NOMO-1 treated with dmso at 0.1 percent for 144 hours (cell line): ENCODE data around the gene GPR34.
"Not testable (repeated sequence)": the region's sequence is repeated elsewhere in the genome, so short reads cannot be mapped to it uniquely, and the experiment has no call there.

Source experiments
- DNase-seq: peaks from one replicate; lab custom pipeline; 2025; ENCODE audit not compliant: unreplicated experiment; lab: John Stamatoyannopoulos, UW

GPR34 gene, protein sequence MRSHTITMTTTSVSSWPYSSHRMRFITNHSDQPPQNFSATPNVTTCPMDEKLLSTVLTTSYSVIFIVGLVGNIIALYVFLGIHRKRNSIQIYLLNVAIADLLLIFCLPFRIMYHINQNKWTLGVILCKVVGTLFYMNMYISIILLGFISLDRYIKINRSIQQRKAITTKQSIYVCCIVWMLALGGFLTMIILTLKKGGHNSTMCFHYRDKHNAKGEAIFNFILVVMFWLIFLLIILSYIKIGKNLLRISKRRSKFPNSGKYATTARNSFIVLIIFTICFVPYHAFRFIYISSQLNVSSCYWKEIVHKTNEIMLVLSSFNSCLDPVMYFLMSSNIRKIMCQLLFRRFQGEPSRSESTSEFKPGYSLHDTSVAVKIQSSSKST

GRCh38 chrX:41688835-41689234 is at the start of gene GPR34:
TSS of gene GPR34 (plus strand) at chrX:41688973. CDS start at chrX:41695634, 6,661 bp downstream.
- no peak for DNase-seq

DNA sequence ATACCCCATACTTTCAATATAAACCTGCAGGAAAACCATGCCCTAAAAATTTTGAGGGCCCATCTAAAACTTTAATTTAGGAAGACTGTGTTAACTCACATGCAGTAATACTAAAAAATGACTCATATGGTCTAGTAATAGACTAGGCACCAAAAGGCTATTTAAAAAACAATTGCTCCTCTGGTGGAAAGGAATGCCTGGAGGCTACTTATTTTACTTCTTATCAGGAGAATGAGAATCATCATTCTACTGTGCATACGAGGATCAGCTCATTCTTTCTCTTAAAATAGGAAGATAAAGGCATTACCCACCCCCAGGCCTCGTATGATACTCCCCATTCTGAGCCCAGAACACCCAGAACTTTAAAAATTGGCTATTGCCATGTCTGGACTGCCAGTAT is 42.6 kb upstream of the GPR34 start:
- DNase-seq = not testable (repeated sequence)

GRCh38 chrX:41653125-41653524 is 35.6 kb upstream of the GPR34 start:
- no peak for DNase-seq

DNA sequence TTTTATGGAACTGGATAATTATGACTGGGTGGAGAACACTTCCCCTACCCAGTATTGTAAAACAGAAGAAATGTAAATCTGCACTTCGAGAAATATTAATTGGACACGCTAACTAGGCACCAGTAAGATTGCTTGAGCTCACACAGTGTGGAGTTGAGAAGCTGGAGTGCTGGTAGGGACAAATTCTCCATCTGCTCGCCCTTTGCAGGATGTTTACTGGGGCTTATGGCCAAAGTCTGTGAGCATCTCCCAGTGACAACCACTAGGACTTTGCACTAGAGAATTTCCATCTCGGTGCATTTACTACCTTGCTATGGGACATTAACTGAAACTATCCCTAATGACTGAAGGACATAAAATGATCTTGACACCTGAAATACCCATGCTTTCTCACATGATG is 33.7 kb upstream of the GPR34 start:
- DNase-seq = no peak

GRCh38 chrX:41655631-41656030 is 33.1 kb upstream of the GPR34 start:
- DNase-seq = no peak

- DNase-seq = no peak
Measured at GRCh38 chrX:41661366-41662095, 27.2 kb upstream of the GPR34 start.

GRCh38 chrX:41664375-41664901 is 24.3 kb upstream of the GPR34 start:
- no peak for DNase-seq

GRCh38 chrX:41664908-41665307 is 23.9 kb upstream of the GPR34 start:
- no peak for DNase-seq

GRCh38 chrX:41665686-41666085 is 23.1 kb upstream of the GPR34 start:
- DNase-seq = no peak

DNA sequence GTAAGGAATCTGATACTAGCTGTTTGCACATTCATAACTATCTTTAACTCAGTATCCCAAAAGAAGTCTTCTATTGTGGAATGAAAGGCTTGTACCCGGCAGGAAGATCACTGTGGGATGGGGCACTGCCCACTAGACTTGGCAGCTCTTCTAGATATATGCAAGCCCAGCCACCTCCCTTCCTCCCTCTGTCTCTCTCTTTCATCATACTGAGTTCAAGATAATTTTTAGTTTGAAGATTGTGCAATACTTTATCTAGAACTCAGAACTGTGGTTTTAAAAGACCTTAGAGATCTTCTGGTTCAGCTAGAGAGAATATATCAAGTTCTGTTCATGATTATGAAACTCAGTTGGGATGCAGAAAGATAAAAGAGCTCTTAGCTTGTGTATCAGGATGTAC is 22.5 kb upstream of the GPR34 start:
- peak; percentile 26 for DNase-seq

DNA sequence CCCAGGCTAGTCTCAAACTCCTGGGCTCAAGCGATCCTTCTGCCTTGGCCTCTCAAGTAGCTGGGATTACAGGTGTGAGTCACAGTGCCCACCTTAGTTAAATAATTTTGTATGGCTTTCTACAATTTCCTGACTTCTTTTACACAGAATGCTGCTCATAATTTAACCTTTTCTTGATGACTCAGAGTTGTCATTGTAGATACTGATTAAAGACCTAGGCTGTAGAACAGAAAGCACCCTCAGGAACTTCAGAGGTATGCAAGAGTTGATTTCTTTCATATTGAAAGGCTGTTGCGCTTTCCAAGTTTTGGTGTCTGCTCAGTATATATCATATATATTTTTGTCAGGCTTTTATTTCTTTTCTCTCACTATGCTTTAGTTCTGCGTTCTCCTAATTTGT is 21.1 kb upstream of the GPR34 start:
- no peak for DNase-seq

DNA sequence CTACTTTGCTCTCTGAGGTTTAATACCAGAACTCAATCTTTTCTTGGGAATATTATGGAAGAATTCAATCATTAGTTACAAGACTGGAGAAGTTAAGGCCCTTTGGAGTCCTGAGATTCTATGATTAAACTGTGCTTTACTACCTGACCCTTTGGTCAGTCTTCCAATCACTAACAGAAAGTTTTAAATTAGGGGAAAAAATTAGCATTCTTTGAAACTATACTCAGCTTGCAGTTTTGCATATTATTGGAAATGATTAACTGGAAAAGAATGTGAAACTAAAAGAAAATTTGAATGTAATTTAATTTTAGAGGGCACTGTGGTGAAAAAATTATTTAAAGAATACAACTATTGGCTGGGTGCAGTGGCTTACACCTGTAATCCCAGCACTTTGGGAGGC is 18.7 kb upstream of the GPR34 start:
- no peak for DNase-seq

DNA sequence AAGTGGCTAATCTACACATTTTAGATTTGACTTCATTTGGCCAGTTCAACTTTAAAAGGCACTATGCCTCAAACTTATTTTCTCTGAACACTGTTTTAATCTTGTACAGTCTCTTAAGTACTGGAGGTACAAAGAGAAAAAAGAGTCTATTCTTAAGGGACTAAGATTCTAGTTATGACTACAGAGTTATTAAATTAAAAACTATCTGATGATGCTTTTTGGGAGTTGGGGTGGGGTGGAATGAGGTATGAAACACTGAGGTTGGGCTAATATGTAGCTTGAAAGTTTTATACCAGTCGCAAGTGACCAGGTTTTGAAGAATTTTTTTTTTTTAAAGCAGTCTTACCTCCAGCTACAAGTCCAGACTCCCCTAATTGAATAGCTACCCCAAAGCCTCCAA is 17.7 kb upstream of the GPR34 start:
- DNase-seq = no peak

GRCh38 chrX:41672643-41673042 is 16.1 kb upstream of the GPR34 start:
- no peak for DNase-seq

GRCh38 chrX:41676361-41676760 is 12.4 kb upstream of the GPR34 start:
- not testable (repeated sequence) for DNase-seq

- no peak for DNase-seq
Measured at GRCh38 chrX:41677183-41678060, 11.4 kb upstream of the GPR34 start.

GRCh38 chrX:41684138-41684537 is 4.6 kb upstream of the GPR34 start:
- no peak for DNase-seq

- DNase-seq = no peak
Measured at GRCh38 chrX:41684940-41685339, 3.8 kb upstream of the GPR34 start.

- peak; percentile 47 for DNase-seq
Measured at GRCh38 chrX:41686788-41687187, 2.0 kb upstream of the GPR34 start.

- no peak for DNase-seq
Measured at GRCh38 chrX:41688156-41688555, 617 bp upstream of the GPR34 start.

DNA sequence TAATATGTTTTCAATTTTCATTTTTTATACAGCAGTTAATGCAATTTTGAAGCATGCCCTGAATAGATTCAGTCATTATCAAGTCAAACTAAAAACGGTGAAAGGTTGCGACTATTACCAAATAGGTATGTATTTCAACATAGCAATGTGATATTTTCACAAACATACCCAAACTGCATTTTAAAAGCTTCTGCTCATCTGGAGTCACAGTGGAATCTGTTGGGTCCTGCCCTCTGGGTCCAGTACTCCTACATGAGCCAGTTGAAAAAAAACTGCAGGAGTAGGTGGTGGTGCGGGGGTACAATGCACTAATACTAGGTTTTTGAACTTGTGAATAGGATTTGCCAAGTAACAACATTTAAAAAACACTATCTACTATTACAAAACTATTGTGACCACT is 938 bp downstream of the GPR34 start:
- no peak for DNase-seq
